ENCODE data around the gene RSU1.

GRCh38 chr10:16673443-16673842 is 143.8 kb downstream of the RSU1 start:
- TF ChIP-seq POLR2A (IDR thresholded peaks at IDR 0.05) (no peak), POLR2AphosphoS5 (IDR thresholded peaks at IDR 0.05) (no peak)
